AG10803 (cell line): ENCODE data around the gene AKAP17A.

Experiments
- DNase-seq: peaks from one replicate; pipeline ENCODE4 v3.0.0; 2010; ENCODE audit warnings: low read depth
- H3K4me3 ChIP-seq: 2 replicates; pipeline ENCODE4 v1.5.1; 2011; ENCODE audit warnings: mild to moderate bottlenecking, low read length, control low read depth
- TF ChIP-seq, protein P1 (sequence below): conservative IDR thresholded peaks from 2 replicates; pipeline ENCODE4 v1.5.1; 2011; ENCODE audit warnings: mild to moderate bottlenecking, low read length, control low read depth, inconsistent platforms

AKAP17A gene, protein sequence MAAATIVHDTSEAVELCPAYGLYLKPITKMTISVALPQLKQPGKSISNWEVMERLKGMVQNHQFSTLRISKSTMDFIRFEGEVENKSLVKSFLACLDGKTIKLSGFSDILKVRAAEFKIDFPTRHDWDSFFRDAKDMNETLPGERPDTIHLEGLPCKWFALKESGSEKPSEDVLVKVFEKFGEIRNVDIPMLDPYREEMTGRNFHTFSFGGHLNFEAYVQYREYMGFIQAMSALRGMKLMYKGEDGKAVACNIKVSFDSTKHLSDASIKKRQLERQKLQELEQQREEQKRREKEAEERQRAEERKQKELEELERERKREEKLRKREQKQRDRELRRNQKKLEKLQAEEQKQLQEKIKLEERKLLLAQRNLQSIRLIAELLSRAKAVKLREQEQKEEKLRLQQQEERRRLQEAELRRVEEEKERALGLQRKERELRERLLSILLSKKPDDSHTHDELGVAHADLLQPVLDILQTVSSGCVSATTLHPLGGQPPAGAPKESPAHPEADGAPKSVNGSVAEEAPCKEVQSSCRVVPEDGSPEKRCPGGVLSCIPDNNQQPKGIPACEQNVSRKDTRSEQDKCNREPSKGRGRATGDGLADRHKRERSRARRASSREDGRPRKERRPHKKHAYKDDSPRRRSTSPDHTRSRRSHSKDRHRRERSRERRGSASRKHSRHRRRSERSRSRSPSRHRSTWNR

DNA sequence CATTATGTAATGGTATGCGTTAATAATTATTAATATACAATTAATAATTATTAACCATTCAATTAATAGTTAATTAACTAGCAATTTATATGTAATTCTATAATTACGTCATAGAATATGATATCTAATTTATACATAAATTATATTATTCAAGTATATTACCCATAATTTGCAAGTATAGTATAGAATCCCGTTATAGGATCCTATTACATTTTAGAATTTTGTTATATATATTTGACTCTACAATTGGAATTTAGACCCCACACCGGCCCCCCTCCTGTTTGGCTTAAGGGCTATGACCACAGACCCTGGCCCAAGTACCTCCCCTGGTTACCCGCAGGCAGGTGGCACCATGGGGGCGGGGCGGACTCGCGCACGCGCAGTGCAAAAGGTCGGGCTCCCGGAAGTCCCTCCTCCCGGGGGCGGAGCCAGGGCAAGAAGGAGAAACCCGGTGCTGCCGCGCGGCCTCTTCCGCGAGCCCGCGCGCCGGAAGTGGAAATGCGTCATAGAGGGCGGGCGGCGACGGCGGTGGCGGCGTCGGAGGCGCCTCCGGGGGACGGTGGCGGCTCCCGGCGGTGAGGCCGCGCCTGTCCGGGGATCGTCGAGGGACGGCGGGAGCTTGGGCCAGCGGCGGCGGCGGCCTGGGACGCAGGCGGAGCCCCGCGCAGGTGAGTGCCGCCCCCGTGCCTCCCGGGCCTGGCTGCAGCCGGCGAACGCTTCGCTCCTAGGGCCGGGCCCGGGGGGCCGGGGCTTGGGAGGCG, at the start of gene AKAP17A:
Gene AKAP17A, plus strand, starts transcription at position 503 of the 761 bp plus-strand sequence. CDS start 1,859 bp downstream, outside the sequence.
- peak within 1 kb of the TSS; percentile 88 for H3K4me3 ChIP-seq
- TF ChIP-seq, protein P1, sequence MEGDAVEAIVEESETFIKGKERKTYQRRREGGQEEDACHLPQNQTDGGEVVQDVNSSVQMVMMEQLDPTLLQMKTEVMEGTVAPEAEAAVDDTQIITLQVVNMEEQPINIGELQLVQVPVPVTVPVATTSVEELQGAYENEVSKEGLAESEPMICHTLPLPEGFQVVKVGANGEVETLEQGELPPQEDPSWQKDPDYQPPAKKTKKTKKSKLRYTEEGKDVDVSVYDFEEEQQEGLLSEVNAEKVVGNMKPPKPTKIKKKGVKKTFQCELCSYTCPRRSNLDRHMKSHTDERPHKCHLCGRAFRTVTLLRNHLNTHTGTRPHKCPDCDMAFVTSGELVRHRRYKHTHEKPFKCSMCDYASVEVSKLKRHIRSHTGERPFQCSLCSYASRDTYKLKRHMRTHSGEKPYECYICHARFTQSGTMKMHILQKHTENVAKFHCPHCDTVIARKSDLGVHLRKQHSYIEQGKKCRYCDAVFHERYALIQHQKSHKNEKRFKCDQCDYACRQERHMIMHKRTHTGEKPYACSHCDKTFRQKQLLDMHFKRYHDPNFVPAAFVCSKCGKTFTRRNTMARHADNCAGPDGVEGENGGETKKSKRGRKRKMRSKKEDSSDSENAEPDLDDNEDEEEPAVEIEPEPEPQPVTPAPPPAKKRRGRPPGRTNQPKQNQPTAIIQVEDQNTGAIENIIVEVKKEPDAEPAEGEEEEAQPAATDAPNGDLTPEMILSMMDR = no peak
- peak; percentile 92 for DNase-seq

DNA sequence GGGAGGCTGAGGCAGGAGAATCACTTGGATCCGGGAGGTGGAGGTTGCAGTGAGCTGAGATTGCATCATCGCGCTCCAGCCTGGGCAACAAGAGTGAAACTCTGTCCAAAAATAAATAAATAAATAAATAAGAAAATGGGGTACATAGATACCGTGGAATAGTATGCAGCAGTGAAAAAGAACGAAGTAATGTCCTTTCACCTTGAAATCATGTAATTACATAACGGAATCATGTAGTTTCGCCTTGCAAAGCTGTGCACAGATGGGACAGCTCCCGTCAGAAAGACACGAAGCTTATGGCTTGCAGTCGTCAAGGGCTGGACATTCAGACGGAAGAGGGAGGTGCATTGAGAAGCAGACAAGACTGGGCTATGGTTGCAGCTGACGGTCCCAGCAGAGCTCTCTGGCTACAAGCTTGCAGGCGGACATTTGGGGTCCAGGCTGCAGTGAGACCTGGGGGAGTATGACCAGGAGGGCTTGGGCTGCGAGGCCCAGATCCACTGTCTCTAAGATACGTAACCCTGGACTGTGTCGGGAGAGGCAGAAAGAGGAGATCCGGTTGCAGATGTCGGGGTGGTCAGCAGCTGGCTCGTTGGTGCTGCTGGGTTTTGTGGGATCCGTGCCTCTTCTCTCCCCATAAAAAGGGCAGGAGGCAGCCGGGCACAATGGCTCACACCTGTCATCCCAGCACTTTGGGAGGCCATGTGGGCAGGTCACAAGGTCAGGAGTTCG, 48.2 kb upstream of the AKAP17A start:
- no peak for DNase-seq
- H3K4me3 ChIP-seq = no peak overlapping the region
- TF ChIP-seq, protein P1 = no peak

DNA sequence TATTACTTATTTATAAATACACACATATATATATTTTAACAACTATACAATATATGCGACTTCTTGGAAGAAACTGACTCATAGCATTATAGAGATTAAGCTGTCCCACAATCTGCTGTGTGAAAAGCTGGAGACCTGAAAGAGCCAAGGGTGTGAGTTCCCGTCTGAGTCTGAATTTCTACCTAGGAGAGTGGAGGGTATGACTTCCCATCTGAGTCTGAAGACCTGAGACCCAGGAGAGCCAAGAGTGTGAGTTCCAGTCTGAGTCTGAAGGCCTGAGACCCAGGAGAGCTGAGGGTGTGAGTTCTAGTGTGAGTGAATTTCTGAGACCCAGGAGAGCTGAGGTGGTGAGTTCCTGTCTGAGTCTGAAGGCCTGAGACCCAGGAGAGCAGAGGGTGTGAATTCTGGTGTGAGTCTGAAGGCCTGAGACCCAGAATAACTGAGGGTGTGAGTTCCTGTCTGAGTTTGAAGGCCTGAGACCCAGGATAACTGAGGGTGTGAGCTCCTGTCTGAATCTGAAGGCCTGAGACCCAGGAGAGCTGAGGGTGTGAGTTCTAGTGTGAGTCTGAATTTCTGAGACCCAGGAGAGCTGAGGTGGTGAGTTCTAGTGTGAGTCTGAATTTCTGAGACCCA, 45.5 kb upstream of the AKAP17A start:
- TF ChIP-seq, protein P1 = no peak
- no peak overlapping the region for H3K4me3 ChIP-seq

DNA sequence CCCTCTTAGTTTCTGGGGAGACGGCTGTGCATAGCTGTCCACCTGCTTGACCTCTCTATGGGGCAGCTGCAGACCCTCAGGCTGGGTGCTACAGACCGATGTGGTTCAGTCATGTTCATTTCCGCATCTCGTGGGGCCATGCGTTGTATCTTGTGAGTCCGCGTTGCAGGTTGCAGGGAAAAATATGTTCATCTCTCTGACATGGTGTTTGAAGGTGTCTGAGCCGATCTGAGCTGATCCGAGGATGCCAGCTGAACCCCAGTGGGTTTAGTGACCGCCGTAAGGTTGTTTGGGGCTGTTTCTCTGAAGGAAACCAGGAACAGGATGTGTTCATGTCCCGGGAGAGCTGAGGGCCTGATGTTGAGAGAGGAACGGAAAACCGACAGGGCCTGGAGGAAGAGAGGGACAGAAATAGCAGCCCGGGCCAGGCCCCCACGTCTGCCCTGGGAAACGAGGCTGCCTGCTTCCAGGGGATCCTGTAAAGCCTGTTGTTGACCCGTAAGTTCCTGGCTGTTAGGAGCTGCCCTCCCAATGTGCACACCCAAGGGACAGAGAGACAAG, 44.6 kb upstream of the AKAP17A start:
- TF ChIP-seq, protein P1 = no peak
- H3K4me3 ChIP-seq = no peak overlapping the region
- no peak for DNase-seq

More for the DNA sequence above, 45.5 kb upstream of the AKAP17A start:
- no peak for DNase-seq

DNA sequence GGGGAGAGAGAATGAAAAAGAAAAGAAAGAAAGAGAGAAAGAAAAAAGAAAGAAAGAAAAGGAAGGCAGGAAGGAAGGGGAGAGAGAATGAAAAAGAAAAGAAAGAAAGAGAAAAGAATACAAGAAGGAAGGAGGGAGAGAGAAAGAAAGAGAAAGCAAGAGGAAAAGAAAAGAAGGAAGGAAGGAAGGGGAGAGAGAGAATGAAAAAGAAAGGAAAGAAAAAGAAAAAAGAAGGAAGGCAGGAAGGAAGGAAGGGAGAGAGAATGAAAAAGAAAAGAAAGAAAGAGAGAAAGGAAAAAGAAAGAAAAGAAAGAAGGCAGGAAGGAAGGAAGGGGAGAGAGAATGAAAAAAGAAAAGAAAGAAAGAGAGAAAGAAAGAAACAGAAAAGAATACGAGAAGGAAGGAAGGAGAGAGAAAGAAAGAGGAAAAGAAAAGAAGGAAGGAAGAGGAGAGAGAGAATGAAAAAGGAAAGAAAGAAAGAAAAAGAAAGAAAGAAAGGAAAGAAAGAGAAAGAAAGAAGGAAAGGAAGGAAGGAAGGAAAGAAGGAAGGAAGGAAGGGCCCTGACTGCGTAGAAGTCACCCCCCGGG, 39.4 kb upstream of the AKAP17A start:
- TF ChIP-seq, protein P1 = no peak
- no peak for DNase-seq
- H3K4me3 ChIP-seq = no peak overlapping the region
